Dermis blood vessel endothelial cell (primary cell): ENCODE data around the gene MAFG. TPM values are rescaled to one million over a fixed set of nuclear protein-coding genes. Genes with fewer than 3 reads are reported as not detected.

ENCODE experiments used
- total RNA-seq: library from RNA; depleted of rRNA; stranded (reverse); fragments of >200 nt; gene quantifications from 2 replicates; pipeline ENCODE4 v1.2.3, GENCODE V29; 2014

The MAFG gene
- total RNA-seq, 1 donor from 2014 or later: 19.7 TPM

Other genes starting within 250 kb of the MAFG start
- 21.0 and 25.2 TPM in 2 replicates for gene ARL16, start 243.9 kb downstream of the MAFG start, total RNA-seq
- gene HGS, start 243.7 kb downstream of the MAFG start, total RNA-seq: 59.7 and 98.5 TPM in 2 replicates
- gene MRPL12, start 224.4 kb downstream of the MAFG start, total RNA-seq: 8.2 and 10.9 TPM in 2 replicates
- 11.4 and 28.4 TPM in 2 replicates for gene SLC25A10, start 215.5 kb downstream of the MAFG start, total RNA-seq
- gene GCGR, start 123.6 kb downstream of the MAFG start, total RNA-seq: 0.17 TPM in 1 of 2 replicates, not detected in the other
- gene MCRIP1, start 94.4 kb downstream of the MAFG start, total RNA-seq: 79.9 and 138 TPM in 2 replicates
- gene PPP1R27, start 92.7 kb downstream of the MAFG start, total RNA-seq: not detected in 2 replicates
- 1,052 and 1,490 TPM in 2 replicates for gene P4HB, start 67.2 kb downstream of the MAFG start, total RNA-seq
- gene ARHGDIA, start 56.4 kb downstream of the MAFG start, total RNA-seq: 195 and 495 TPM in 2 replicates
- 172 and 224 TPM in 2 replicates for gene ALYREF, start 36.1 kb downstream of the MAFG start, total RNA-seq
- gene ANAPC11, start 36.0 kb downstream of the MAFG start, total RNA-seq: 79.9 and 128 TPM in 2 replicates
- gene NPB, start 25.5 kb downstream of the MAFG start, total RNA-seq: 0.28 TPM in 1 of 2 replicates, not detected in the other
- 41.0 and 80.1 TPM in 2 replicates for gene PCYT2, start 16.3 kb downstream of the MAFG start, total RNA-seq
- gene SIRT7, start 9.6 kb downstream of the MAFG start, total RNA-seq: 17.3 and 21.1 TPM in 2 replicates
- gene PYCR1, start 9.6 kb upstream of the MAFG start, total RNA-seq: 59.4 and 97.8 TPM in 2 replicates
- not detected in 2 replicates for gene MYADML2, start 19.5 kb upstream of the MAFG start, total RNA-seq
- gene NOTUM, start 33.5 kb upstream of the MAFG start, total RNA-seq: 0.09 TPM in 1 of 2 replicates, not detected in the other
- gene ASPSCR1, start 49.9 kb upstream of the MAFG start, total RNA-seq: 18.3 and 20.1 TPM in 2 replicates
- 27.0 and 33.0 TPM in 2 replicates for gene CENPX, start 95.1 kb upstream of the MAFG start, total RNA-seq
- 15.1 and 23.3 TPM in 2 replicates for gene LRRC45, start 95.6 kb upstream of the MAFG start, total RNA-seq
- gene RAC3, start 103.9 kb upstream of the MAFG start, total RNA-seq: 9.0 and 14.0 TPM in 2 replicates
- 56.8 and 63.8 TPM in 2 replicates for gene DCXR, start 110.0 kb upstream of the MAFG start, total RNA-seq
- 22.6 and 34.9 TPM in 2 replicates for gene RFNG, start 124.1 kb upstream of the MAFG start, total RNA-seq
- 84.2 and 112 TPM in 2 replicates for gene GPS1, start 124.2 kb upstream of the MAFG start, total RNA-seq
- gene DUS1L, start 138.1 kb upstream of the MAFG start, total RNA-seq: 72.5 and 72.7 TPM in 2 replicates
- 51.1 and 216 TPM in 2 replicates for gene FASN, start 170.5 kb upstream of the MAFG start, total RNA-seq